Renal cortical epithelial cell (primary cell): ENCODE results near the gene CHN2. TPM values are rescaled to one million over a fixed set of nuclear protein-coding genes. Genes with fewer than 3 reads are reported as not detected.

ENCODE experiments used
- DNase-seq: peaks from one replicate; pipeline ENCODE4 v3.0.0-alpha.2; 2011; ENCODE audit warnings: low read depth
- total RNA-seq: library from RNA; depleted of rRNA; stranded (reverse); fragments of >200 nt; gene quantifications from 2 replicates; pipeline ENCODE4 v1.2.3, GENCODE V29; 2014

CHN2 gene
- total RNA-seq, 1 donor from 2014 or later: 3.5 TPM

DNA sequence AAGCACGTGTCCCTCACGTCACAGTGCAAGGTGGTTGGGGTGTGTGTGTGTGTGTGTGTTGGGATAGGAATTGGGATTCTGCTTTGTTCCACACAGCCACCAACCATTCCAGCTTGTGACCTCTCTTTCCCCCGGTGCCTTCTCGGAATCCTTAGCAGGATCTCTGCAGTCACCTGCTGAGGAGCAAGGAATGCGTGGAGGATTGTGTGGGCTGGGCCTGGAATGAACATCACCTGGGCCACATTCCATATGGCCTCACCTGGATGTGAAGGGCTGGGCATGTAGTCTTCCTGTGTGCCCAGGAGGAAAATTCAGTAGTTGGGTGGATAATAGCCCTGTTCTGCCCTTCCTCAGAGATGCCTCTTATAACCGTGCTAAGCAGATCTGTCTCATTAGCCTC is 113.8 kb downstream of the CHN2 start:
- no peak for DNase-seq

GRCh38 chr7:29309041-29309854 is 114.7 kb downstream of the CHN2 start:
- peak; percentile 50 for DNase-seq

- DNase-seq: no peak
Measured at GRCh38 chr7:29310625-29311024, 116.0 kb downstream of the CHN2 start.

DNA sequence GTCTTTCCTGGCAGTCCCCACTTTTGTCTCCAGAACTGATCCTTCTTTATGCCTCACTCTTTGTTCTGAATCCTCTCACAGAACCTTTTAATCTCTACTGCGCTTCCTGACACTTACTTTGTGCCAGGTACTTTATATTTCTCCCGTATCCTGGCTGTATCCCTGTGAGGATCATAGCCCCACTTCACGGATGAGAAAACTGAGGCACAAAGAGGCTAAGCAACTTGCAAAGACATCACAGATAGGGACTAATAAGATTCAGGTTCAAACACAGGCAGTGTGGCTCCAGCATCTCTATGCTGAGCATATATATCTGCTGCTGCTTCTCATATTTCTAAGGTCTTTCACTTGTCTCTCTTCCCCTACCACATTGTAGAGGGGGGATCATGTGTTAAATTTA is 116.7 kb downstream of the CHN2 start:
- no peak for DNase-seq

DNA sequence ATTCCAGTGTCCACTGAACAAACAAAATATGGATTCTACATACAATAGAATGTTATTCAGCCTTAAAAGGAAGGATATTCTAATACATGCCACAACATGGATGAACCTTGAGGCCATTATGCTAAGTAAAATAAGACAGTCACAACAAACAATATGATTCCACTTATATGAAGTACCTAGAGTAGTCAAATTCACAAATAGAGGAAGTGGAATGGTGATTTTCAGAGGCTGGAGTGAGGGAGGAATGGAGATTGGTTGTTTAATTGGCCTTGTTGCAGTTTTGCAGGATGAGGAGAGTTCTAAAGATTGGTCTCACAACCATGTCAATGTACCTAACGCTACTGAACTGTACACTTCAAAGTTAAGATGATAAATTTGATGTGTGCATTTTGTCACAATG is 119.6 kb downstream of the CHN2 start:
- no peak for DNase-seq

DNA sequence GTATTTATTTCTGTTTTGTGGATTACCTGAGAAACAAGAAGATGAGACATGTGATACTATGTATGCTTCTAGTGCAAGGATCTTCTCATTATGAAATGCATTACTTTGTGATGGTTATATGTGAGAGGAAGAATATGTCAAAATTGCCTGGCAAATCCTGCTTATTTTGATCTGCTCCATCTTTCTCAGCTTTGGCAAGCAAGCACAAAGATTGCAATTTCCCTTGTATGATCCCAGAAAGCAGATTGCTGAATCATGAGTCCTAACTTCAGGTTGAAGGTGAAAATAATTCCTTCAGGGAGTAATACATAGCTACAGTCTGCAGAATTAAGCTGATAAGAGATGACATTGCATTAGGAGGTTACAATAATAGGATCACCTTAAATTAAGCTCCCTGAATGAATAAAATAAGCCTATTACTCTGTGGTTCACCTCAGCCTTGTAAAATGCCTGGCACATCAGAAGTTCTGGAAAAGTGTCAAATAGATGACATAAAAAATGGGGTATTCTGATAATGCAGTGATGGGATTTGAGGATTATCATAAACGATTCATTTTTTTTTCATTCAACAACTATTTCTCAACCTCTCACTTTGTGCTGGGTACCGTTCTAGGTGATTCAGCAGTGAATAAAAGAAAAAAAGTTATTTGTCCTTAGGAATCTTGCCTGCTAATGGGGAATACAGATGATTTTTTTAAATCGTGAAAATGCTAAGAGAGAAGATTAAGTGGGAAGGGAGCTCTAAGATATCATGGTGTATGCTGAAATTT is 120.7 kb downstream of the CHN2 start:
- DNase-seq: no peak

DNA sequence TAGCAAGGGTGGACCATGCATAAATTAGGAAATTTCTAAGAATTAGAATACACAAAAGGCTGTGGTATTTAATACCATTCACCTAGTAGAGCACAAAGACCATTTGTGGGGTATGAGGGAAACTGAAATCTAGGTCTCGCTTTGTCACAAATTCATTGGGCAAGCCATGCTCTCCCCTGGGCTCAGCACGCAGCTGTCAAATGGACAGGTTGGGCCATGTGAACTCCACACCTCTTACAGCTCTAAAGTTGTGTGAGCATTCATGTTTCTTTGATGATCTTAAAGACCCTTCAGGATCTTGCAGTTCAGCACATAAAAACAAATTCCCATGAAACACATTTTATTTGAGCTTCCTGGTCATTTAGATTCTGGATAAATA is 121.3 kb downstream of the CHN2 start:
- DNase-seq: no peak

GRCh38 chr7:29316926-29317325 is 122.4 kb downstream of the CHN2 start:
- DNase-seq: no peak

DNA sequence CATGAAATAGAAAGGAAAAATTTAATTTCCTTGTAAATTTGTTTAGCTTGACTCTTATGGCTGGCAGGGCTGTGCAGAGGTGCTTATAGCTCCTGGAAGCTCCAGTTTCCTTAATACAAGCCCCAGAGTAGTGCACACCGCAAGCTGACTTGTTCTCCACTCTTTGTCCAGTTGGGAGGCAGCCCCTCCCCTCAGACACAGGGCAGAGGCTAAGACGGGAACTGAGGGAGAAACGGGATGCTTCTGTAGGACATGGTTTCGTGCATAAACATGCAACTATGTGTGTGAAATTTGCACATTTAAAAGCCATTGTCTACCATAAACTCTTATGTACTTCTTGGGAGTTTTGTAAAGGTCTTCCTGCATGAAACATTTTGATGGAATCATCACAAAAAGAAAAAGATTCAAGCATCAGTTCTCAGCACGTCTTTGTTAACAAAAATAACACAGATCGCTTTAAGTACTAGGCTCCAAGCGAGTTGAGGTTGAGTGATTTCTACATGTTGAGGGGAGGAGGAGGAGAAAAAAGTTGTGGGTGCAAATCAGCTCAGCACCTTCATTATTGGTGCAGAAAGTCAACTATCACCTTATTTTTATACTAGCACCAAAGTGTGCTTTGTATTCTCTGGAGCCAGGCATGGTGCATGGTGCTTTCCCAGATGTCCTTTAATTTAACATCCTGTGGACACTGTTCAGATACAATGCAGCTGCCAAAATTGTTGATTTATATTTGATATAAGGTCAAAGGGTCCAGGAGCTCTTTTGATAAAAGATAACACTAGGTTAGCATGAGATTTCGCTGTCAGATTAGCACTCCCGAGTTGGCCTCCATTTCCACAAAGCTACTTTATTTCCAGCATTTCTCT is 124.5 kb downstream of the CHN2 start:
- no peak for DNase-seq

DNA sequence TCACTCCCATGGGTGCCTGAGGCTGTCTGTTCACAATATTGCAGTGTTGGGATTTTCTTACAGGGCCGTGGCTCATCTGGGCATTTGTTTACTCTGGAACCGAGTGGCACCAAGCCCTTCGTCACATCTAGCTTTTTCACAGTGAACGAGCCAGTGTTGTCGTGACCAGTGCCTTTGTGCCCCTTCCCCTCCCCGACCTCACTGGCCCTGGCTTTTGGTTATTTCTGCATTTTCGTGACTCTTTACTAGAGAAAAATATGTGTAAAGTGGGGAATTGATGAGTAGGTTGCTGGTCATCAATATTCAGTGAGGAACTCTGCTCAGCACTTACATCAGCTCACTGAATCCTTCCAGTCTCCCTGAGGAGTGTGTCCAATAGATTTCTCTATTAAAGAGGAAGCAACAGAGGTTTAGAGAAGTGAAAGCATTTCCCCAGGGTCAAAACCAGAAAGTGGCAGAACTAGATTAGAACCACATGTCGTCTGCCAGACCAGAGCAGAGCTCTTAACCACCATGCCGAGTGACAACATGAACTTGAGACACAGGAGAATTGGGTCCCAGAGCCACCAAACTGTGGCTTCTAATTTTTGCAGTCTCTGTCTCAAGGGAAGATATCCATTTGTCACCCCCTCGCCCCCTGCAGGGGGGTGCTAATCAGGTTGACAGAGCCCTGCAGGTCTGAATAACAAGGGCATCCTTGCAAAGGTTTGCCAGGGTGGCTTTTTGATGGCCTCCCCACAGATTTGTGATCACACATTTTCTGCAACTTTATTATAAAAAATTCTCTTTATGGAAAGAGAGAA is 125.3 kb downstream of the CHN2 start:
- DNase-seq: no peak

DNA sequence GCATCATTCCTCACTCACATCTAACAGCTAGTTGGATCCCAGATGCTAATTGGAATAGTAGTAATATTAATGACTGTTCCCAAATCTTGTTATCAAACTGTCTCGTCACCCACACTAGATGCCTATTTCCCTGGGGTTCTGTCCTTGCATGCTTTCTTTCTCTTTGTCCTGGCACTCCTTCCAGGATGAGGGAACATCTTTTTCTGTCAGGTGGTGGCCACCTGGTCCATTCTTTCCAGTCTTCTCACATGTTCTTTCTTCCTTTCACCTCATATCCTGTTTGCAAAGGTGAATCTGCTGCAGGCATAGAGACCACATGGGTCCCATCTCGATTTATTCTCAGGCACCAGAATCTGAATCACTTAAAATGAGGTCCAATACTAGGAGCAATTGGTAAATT is 126.0 kb downstream of the CHN2 start:
- DNase-seq: no peak

- DNase-seq: no peak
Measured at GRCh38 chr7:29322023-29322712, 127.6 kb downstream of the CHN2 start.

DNA sequence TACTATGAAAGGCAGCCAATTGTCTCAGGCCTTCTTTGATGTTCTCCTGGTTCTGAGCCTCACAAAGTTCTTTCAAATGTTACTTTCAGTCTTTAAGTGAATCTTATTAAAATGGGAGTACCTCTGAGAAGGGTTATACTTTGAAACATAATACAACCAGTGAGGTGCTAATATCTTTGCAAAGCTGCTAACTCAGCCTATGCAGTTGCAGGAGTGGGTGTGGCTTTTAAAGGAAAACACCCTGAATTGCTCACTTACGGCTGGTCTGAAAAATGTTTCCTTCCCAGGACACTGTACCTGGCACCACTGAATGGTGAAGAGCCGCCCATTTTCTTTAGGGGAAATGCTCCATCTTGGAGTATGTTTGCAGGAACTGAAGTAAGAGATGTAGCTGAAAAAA is 130.9 kb downstream of the CHN2 start:
- DNase-seq: no peak

DNA sequence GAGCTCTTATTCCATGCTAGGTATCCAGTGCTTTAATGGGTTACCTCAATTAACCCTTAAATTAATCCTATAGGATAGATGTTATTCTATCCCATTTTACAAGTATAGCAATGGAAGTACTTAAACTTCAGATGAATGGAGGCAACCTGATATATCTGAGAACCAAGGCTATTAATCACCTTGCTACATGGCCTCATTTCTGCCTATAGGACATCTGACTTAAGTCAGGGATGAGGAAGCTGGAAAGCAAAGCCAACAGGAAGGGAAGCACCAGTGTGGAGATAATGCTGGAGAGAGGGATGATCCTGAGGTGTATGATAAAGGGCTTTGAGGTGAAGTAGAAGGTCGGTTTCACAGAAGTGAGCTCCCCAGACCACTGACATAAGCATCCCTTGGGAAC is 132.3 kb downstream of the CHN2 start:
- no peak for DNase-seq

GRCh38 chr7:29327455-29327854 is 132.9 kb downstream of the CHN2 start:
- DNase-seq: no peak

GRCh38 chr7:29328045-29328444 is 133.5 kb downstream of the CHN2 start:
- no peak for DNase-seq

DNA sequence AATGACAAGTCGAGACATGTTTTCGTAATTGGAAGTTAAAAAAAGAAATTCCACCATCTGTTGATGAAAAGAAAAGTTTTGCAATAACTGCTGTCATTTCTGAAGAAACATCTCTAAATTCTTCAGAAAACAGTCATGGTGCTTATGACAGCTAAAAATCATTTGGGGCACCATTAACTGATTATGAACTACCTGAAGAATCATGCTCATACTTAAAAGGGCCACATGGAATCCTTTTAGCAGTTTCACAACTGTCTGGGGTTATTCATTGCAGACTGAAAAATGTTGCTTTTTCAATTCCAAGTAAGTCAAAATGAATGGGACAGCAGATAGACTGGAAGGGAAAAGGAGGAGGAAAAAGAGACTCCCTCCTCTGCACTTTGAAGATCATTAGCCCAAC is 134.2 kb downstream of the CHN2 start:
- no peak for DNase-seq

DNA sequence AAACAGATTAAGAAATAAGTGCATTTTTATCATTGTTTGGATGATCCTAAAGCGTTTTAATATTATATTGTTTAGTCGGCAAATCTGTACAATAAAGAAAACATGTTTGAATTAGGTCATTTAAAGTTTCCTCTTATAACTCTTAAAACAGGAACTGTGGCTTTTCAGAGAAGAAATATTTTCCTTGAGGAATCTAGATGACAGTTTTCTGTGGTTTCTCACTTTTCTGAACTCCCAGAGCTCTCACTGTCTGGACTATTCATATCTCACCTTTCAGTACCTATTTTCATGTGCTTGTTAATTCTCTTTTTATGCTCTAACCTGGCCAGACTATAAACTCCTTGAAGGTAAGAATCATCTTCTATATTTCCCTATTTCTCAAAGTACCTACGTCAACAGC is 135.1 kb downstream of the CHN2 start:
- DNase-seq: no peak

DNA sequence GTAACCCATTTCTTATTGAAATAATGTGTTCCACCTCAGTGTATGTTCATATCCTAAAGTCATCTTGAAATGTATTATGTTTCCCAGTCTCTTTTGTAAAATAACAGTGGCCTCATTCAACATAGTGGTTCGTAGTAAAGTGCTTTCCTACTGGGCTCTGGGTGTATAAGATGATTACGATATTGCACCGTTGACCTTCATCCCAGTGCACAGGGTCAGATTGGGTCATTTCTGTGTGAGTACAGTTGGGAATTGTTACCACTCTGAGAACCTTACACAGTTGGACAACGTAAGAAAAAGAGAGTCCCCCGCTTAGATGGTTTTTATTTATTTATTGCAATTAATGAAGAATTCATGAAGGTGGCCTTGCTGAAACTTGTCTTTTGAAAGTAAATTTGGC is 135.6 kb downstream of the CHN2 start:
- DNase-seq: no peak

- DNase-seq: no peak
Measured at GRCh38 chr7:29331163-29331562, 136.6 kb downstream of the CHN2 start.
